T-cell (primary cell): Measurements from ENCODE around the gene SNX25. TPM values are rescaled to one million over a fixed set of nuclear protein-coding genes. Genes with fewer than 3 reads are reported as not detected.

Source experiments
- ATAC-seq, 4 experiments: fragments of 200-7000 bp in 3 of 4; fragments of 150-1000 bp in 1 of 4; cut with Tn5 transposase; replicated peaks in 1 of 4; 1 replicate in 3 of 4; 2 replicates in 1 of 4; pipeline ENCODE4 v1.10.0; 2021; ENCODE audit warnings: moderate library complexity in 3 of 4, mild to moderate bottlenecking in 2 of 4, moderate number of reproducible peaks in 1 of 4
- CTCF ChIA-PET, 2 donors: fragments of 300-600 bp; sonication (Branson Sonifier 250); formaldehyde crosslinking; loops; one replicate each; lab custom pipeline; 2022; ENCODE audit warnings: antibody characterized with exemption in 2 of 2; lab: Charles Lee
- POLR2A ChIA-PET, 2 donors: fragments of 300-600 bp; sonication (Branson Sonifier 250); formaldehyde crosslinking; loops; one replicate each; lab custom pipeline; 2022; ENCODE audit warnings: antibody characterized with exemption in 2 of 2; lab: Charles Lee
- DNase-seq, 35 experiments: peaks; one replicate each; pipeline versions ENCODE4 v3.0.0 to v3.0.0-alpha.2; 2013 to 2023
- H3K27ac ChIP-seq: one replicate; pipeline ENCODE4 v1.5.1; 2013; ENCODE audit warnings: low read length
- H3K27me3 ChIP-seq, 2 experiments: replicated peaks in 1 of 2; 1 replicate in 1 of 2; 2 replicates in 1 of 2; pipeline versions ENCODE4 v1.6.1 to v1.7.0; 2013; ENCODE audit warnings: low read length in 1 of 2, mixed read lengths in 1 of 2; ENCODE audit not compliant: control insufficient read depth in 2 of 2, insufficient read depth in 2 of 2; ENCODE audit errors: extremely low read depth in 1 of 2
- H3K36me3 ChIP-seq, 2 donors: 1 replicate in 1 of 2; 2 replicates in 1 of 2; pipeline versions ENCODE4 v1.6.1 to v1.7.0; 2013; ENCODE audit warnings: low read length in 1 of 2; ENCODE audit not compliant: control insufficient read depth in 2 of 2, insufficient read depth in 1 of 2; ENCODE audit errors: extremely low read depth in 1 of 2
- H3K4me1 ChIP-seq, 2 experiments: 1 replicate in 1 of 2; 2 replicates in 1 of 2; pipeline versions ENCODE4 v1.6.1 to v1.7.0; 2013; ENCODE audit warnings: low read length in 2 of 2, mixed read lengths in 1 of 2; ENCODE audit not compliant: insufficient read depth in 2 of 2, control insufficient read depth in 1 of 2; ENCODE audit errors: extremely low read depth in 1 of 2
- H3K4me3 ChIP-seq, 2 donors: 1 replicate in 1 of 2; 2 replicates in 1 of 2; pipeline versions ENCODE4 v1.5.1 to v1.7.0; 2013; ENCODE audit warnings: mild to moderate bottlenecking in 2 of 2, low read length in 1 of 2, moderate library complexity in 1 of 2; ENCODE audit not compliant: control insufficient read depth in 1 of 2; ENCODE audit errors: extremely low read depth in 1 of 2
- H3K9me3 ChIP-seq: 2 replicates; pipeline ENCODE4 v1.7.0; 2013
- H3K27ac Mint-ChIP-seq, 2 donors: one replicate each; pipeline ENCODE4 v1.8.0; 2020 to 2021; ENCODE audit warnings: mild to moderate bottlenecking in 2 of 2, mixed read lengths in 2 of 2
- H3K27me3 Mint-ChIP-seq, 2 donors: one replicate each; pipeline ENCODE4 v1.8.0; 2021 to 2022; ENCODE audit warnings: mixed read lengths in 2 of 2
- H3K36me3 Mint-ChIP-seq: one replicate; pipeline ENCODE4 v1.8.0; 2021; ENCODE audit warnings: mixed read lengths
- H3K4me1 Mint-ChIP-seq, 3 donors: one replicate each; pipeline ENCODE4 v1.8.0; 2020 to 2022; ENCODE audit warnings: mixed read lengths in 3 of 3, mild to moderate bottlenecking in 1 of 3
- H3K4me3 Mint-ChIP-seq, 3 donors: one replicate each; pipeline ENCODE4 v1.8.0; 2020 to 2022; ENCODE audit warnings: mild to moderate bottlenecking in 3 of 3, mixed read lengths in 3 of 3, moderate library complexity in 3 of 3
- H3K9me3 Mint-ChIP-seq, 3 donors: one replicate each; pipeline ENCODE4 v1.8.0; 2020 to 2022; ENCODE audit warnings: mixed read lengths in 3 of 3
- WGBS: methylation state at CpG from one replicate; pipeline ENCODE4 v1.1.5; 2013; ENCODE audit warnings: missing lambda C conversion rate; ENCODE audit not compliant: insufficient coverage; 5-methylcytosine and 5-hydroxymethylcytosine counted together
- total RNA-seq, 35 experiments: library from RNA in 6 of 35; stranded (reverse) in 6 of 35; fragments of 120-200 nt in 1 of 35; gene quantifications; one replicate each; pipeline versions ENCODE4 v1.2.1 to v1.2.4 and lab custom pipeline; 2013 to 2026

The SNX25 gene
- total RNA-seq, 5 donors from 2014 or later (not counting 1 experiment from before 2014, with no cell fraction given) = 14.0 to 19.3 (median 16.4) TPM

GRCh38 chr4:185215261-185215660 is 5.9 kb downstream of the SNX25 start:
- no peaks in the 10 kb centered on the region for H3K27me3 Mint-ChIP-seq
- DNase-seq = no peak
- ChIA-PET POLR2A (no interaction called here), CTCF (no interaction called here)
- H3K4me1 Mint-ChIP-seq = peaks cover 28 to 57% (median 50%) of the 10 kb centered on the region in 3 donors
- H3K9me3 Mint-ChIP-seq = no peaks in the 10 kb centered on the region
- Histone ChIP-seq H3K9me3 (no peaks in the 10 kb centered on the region), H3K27ac (no peak overlapping the region), H3K4me3 (no peak overlapping the region), H3K27me3 (peaks cover 0 to 7% of the 10 kb centered on the region in 2 experiments), H3K4me1 (peaks cover 6 to 7% of the 10 kb centered on the region in 2 experiments), H3K36me3 (no peaks in the 10 kb centered on the region)
- H3K36me3 Mint-ChIP-seq = no peaks in the 10 kb centered on the region
- H3K27ac Mint-ChIP-seq = no peak overlapping the region
- no peak overlapping the region for H3K4me3 Mint-ChIP-seq
- WGBS = no CpG with 5 or more reads among the region's 2 CpGs
- no peak for ATAC-seq

GRCh38 chr4:185217408-185217975 is 8.1 kb downstream of the SNX25 start:
- H3K36me3 ChIP-seq = no peaks in the 10 kb centered on the region
- ChIA-PET CTCF (no interaction called here), POLR2A (no interaction called here)
- no CpG with 5 or more reads among the region's 6 CpGs for WGBS
- DNase-seq (no peak), ATAC-seq (no peak)
- Mint-ChIP-seq H3K4me3 (no peak overlapping the region), H3K27me3 (no peaks in the 10 kb centered on the region), H3K27ac (no peak overlapping the region), H3K36me3 (peaks cover 9% of the 10 kb centered on the region), H3K9me3 (peaks cover 0 to 6% (median 0%) of the 10 kb centered on the region in 3 donors), H3K4me1 (peaks cover 16 to 44% (median 44%) of the 10 kb centered on the region in 3 donors)
- no peaks in the 10 kb centered on the region for H3K4me1 ChIP-seq
- no peak overlapping the region for H3K27ac ChIP-seq
- no peaks in the 10 kb centered on the region for H3K9me3 ChIP-seq
- no peaks in the 10 kb centered on the region for H3K27me3 ChIP-seq
- H3K4me3 ChIP-seq = no peak overlapping the region

- POLR2A ChIA-PET = interaction anchor here in 1 of 2 donors (0.7 kb wide), 1 partner anchor 53 kb away, joined by 3 read pairs; no protein-coding TSS in a partner anchor
- no peak overlapping the region for H3K27ac Mint-ChIP-seq
- H3K27ac ChIP-seq = no peak overlapping the region
- no peak overlapping the region for H3K4me3 Mint-ChIP-seq
- H3K36me3 ChIP-seq = no peaks in the 10 kb centered on the region
- CTCF ChIA-PET = interaction anchor here (0.6 to 1.8 kb wide), 2 partner anchors 9 to 33 kb away, joined by 4 to 12 read pairs; partner anchors contain the start of gene SNX25 (in 1 of the 2)
- 93% methylated on average over 2 of the region's 2 CpGs for WGBS
- no peak for DNase-seq
- no peaks in the 10 kb centered on the region for H3K9me3 ChIP-seq
- H3K4me1 ChIP-seq = no peaks in the 10 kb centered on the region
- ATAC-seq = peak in 1 of 4 experiments; percentile 34
- H3K27me3 ChIP-seq = no peaks in the 10 kb centered on the region
- peaks cover 17 to 40% (median 38%) of the 10 kb centered on the region in 3 donors for H3K4me1 Mint-ChIP-seq
- no peak overlapping the region for H3K4me3 ChIP-seq
- peaks cover 11% of the 10 kb centered on the region for H3K36me3 Mint-ChIP-seq
- no peaks in the 10 kb centered on the region for H3K27me3 Mint-ChIP-seq
- peaks cover 0 to 6% (median 0%) of the 10 kb centered on the region in 3 donors for H3K9me3 Mint-ChIP-seq
These were observed 8.9 kb downstream of the SNX25 start for GRCh38 chr4:185218312-185218711.

GRCh38 chr4:185219551-185220344 is 10.3 kb downstream of the SNX25 start:
- H3K27me3 ChIP-seq = no peaks in the 10 kb centered on the region
- H3K9me3 ChIP-seq = no peaks in the 10 kb centered on the region
- ATAC-seq (no peak), DNase-seq (no peak)
- no CpG with 5 or more reads among the region's 3 CpGs for WGBS
- peaks cover 11% of the 10 kb centered on the region for H3K36me3 Mint-ChIP-seq
- no peak overlapping the region for H3K27ac Mint-ChIP-seq
- no peak overlapping the region for H3K27ac ChIP-seq
- no peaks in the 10 kb centered on the region for H3K27me3 Mint-ChIP-seq
- peaks cover 17 to 30% (median 30%) of the 10 kb centered on the region in 3 donors for H3K4me1 Mint-ChIP-seq
- H3K4me3 Mint-ChIP-seq = no peak overlapping the region
- no peaks in the 10 kb centered on the region for H3K4me1 ChIP-seq
- peaks cover 0 to 6% (median 0%) of the 10 kb centered on the region in 3 donors for H3K9me3 Mint-ChIP-seq
- H3K4me3 ChIP-seq = no peak overlapping the region
- CTCF ChIA-PET = interaction anchor here in 1 of 2 donors (0.7 to 1.8 kb wide), 3 partner anchors 10 to 20 kb away, joined by 4 to 5 read pairs (median 5); partner anchors contain the start of gene SNX25
- no peaks in the 10 kb centered on the region for H3K36me3 ChIP-seq
- POLR2A ChIA-PET = interaction anchor here (0.6 kb wide), 3 partner anchors 27 to 987 kb away, joined by 3 to 10 read pairs (median 10); no protein-coding TSS in a partner anchor

GRCh38 chr4:185221491-185221890 is 12.1 kb downstream of the SNX25 start:
- no peak for DNase-seq
- Mint-ChIP-seq H3K4me3 (no peak overlapping the region), H3K27me3 (no peaks in the 10 kb centered on the region), H3K27ac (no peak overlapping the region), H3K36me3 (peaks cover 11% of the 10 kb centered on the region), H3K9me3 (peaks cover 0 to 6% (median 0%) of the 10 kb centered on the region in 3 donors), H3K4me1 (peaks cover 16 to 29% (median 28%) of the 10 kb centered on the region in 3 donors)
- WGBS = 96% methylated on average over 2 of the region's 2 CpGs
- ChIA-PET CTCF (interaction anchor here in 1 of 2 donors (0.6 kb wide), 1 partner anchor 498 kb away, joined by 4 read pairs; no protein-coding TSS in a partner anchor), POLR2A (interaction anchor here (0.6 to 0.7 kb wide), 2 partner anchors 33 to 231 kb away, joined by 4 to 5 read pairs; no protein-coding TSS in a partner anchor)
- no peaks in the 10 kb centered on the region for H3K4me1 ChIP-seq
- no peak for ATAC-seq
- H3K9me3 ChIP-seq = no peaks in the 10 kb centered on the region
- H3K27ac ChIP-seq = no peak overlapping the region
- H3K27me3 ChIP-seq = no peaks in the 10 kb centered on the region
- H3K36me3 ChIP-seq = no peaks in the 10 kb centered on the region
- H3K4me3 ChIP-seq = no peak overlapping the region

- Mint-ChIP-seq H3K9me3 (peaks cover 0 to 6% (median 0%) of the 10 kb centered on the region in 3 donors), H3K27ac (no peak overlapping the region), H3K36me3 (peaks cover 11% of the 10 kb centered on the region), H3K27me3 (no peaks in the 10 kb centered on the region), H3K4me1 (peaks cover 16 to 26% (median 26%) of the 10 kb centered on the region in 3 donors), H3K4me3 (no peak overlapping the region)
- POLR2A ChIA-PET = no interaction called here
- WGBS = 76% methylated on average over 10 of the region's 10 CpGs
- ATAC-seq (no peak), DNase-seq (no peak)
- Histone ChIP-seq H3K36me3 (no peaks in the 10 kb centered on the region), H3K27ac (no peak overlapping the region), H3K4me3 (no peak overlapping the region), H3K9me3 (no peaks in the 10 kb centered on the region), H3K27me3 (no peaks in the 10 kb centered on the region), H3K4me1 (no peaks in the 10 kb centered on the region)
- CTCF ChIA-PET = no interaction called here
These were observed 12.5 kb downstream of the SNX25 start for GRCh38 chr4:185221912-185222311.
